GM18519 (cell line): ENCODE measurements around the gene POLR2M.

ENCODE experiments used
- ATAC-seq: cut with Tn5 transposase; IDR thresholded peaks from one replicate; pipeline ENCODE4 v1.9.1; 2021; ENCODE audit warnings: mild to moderate bottlenecking, moderate library complexity; ENCODE audit not compliant: unreplicated experiment, low FRiP score

POLR2M gene

DNA sequence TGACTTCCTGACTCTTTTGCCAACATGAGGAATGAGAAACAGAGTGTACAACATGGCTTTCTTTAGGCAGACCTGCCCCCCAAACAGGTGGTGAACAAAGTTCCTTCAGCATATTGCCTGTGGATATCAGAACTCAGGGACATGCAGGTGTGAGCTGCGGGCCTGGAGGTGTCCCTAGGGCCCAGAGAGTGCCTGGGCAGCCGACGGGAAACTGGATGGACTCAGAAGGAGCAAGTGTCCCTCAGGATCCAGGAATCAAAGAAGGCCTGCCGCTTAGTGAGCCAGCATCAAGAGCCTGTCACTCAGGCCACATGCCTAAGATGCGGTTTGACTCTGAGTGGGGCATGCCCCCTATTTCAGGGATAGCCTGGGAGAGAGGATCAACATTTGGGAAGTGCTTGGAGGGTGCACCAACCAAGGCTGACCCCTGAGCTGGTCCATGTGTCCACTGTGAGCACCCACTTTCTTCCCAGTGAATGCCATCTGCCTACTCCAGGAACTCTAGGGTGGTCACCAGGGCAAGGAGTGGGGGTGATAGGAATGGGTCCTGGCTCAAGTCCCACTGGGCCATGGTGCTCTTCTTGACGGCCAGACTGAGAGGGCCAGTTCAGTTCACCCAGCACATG, 16.1 kb upstream of the POLR2M start:
- ATAC-seq: no peak

DNA sequence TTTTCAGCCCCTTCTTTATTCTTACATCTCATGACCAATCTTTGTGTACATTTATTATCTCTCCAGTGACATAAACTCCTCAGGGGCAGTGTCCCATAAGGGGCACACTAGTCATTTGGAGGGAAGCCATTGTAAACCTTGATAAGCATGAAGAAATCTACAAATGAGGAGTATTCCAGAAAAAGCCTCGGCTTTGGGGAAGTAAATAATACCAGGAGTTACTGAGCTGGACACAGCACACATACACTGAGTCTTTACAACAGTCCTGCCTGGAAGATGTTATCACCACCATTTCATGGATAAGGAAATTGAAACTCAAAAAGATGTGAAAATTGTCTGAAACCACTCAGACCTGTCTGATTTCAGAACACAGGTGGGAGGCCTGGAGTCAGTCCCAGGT, 15.4 kb upstream of the POLR2M start:
- ATAC-seq: no peak

GRCh38 chr15:57692709-57693108, 13.8 kb upstream of the POLR2M start:
- ATAC-seq: no peak

GRCh38 chr15:57694279-57694678, 12.2 kb upstream of the POLR2M start:
- ATAC-seq: no peak

- ATAC-seq: no peak
These were observed 10.4 kb upstream of the POLR2M start for GRCh38 chr15:57696146-57696545.

DNA sequence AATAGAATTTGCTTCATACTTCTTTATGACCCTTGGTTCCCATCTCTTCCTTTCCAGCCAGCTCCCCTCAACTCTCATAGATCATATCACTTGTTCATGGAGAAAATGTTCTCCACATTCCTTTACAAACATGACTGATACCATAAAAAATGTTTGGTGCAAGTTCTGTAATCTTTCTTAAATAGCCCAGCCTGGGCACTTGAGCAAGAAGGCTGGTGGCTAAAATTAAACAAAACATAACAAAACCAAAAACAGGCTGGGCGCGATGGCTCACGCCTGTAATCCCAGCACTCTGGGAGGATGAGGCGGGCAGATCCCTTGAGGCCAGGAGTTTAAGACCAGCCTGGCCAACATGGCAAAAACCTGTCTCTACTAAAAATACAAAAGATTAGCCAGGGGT, 8.9 kb upstream of the POLR2M start:
- no peak for ATAC-seq

GRCh38 chr15:57698243-57698642, 8.3 kb upstream of the POLR2M start:
- no peak for ATAC-seq

DNA sequence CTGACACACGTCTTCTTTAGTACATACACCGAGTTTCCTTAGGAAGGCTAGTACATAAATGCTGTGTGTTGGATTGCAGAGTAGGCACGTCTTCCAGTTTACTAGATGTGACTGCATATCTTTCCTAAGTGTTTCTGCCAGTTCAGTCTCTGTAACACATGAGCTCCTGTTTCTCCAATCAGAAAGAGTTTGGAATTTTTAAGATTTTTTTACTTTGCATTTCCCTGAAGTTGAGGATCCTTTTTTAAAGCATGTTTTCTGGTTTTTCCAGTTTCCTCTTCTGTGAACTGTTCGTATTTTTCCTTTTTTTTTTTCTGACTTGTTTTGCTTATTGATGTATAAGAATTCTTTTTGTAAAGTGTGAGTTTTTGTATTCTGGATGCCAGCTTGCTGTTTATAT, 7.5 kb upstream of the POLR2M start:
- ATAC-seq: no peak

DNA sequence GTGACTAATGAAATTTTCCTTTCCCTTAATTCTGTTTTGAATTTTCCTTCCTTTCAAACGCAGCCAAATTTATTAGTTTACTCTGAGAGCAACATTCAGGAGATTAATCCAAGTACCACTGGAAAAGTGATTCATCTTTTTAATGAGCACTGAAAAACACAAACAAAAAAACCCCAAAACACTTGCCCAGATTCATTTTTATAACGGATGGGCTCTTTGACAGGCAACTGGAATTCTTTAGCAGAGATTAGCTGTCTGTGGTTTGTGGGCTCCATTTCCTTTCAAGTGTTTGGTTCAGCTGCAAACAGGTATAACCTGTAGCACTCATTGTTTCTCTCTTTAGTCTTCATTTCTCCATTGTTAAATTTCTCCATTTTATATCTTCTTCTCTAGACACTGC, 3.1 kb upstream of the POLR2M start:
- ATAC-seq: no peak

GRCh38 chr15:57704441-57704840, 2.1 kb upstream of the POLR2M start:
- ATAC-seq: no peak

DNA sequence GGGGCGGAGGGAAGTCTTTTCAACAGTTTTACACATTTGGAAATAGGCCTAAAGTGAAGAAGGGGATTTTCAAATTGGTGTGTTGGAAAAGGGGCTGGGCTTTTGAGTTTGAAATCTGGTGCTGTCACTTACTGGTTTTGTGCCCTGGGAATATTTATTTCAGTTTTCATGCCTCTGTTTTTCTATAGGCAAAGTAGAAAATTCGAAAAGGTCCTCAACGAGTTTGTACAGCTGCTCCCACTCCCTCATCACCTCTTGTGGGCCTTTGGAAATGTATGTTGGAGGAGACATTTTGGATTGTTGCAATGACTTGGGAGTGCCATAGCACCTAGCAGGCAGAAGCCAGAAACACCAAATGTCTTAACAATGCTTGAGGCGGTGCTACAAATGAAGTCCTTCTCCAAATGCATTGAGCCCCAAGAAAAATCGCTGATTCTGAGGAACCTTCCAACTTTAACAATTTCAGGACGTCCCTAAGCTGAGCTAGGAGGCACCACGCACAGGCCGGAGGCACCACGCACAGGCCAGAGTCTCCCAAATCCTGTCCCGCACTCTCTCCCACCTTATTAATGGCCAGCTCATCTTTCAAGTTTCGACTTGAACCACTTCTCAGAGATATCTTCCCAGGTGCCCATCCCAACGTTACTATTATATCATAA, 639 bp upstream of the POLR2M start:
- no peak for ATAC-seq

GRCh38 chr15:57708047-57708446, 1.5 kb downstream of the POLR2M start:
- no peak for ATAC-seq

- no peak for ATAC-seq
These were observed 11.8 kb downstream of the POLR2M start for GRCh38 chr15:57718309-57718708.

DNA sequence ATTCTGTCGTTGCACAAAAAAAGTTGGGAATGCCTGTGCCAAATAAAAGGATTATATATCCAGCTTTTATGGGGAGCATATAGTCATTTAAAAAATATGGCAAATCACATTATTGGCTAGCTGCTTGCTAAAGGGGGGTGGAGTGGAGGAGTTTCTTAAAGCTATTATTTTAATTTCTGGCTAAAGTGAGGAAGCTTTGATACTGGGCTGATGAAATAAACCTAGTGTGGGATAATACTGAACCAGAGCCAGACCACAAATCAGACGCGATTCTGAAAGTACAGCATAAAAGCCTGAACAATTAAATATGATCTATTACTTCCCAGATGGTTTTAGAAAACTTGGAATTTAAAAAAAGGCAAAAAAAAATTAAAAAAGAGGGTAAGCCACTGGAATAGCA, 14.4 kb downstream of the POLR2M start:
- no peak for ATAC-seq

GRCh38 chr15:57726411-57726810, 19.9 kb downstream of the POLR2M start:
- ATAC-seq: no peak

GRCh38 chr15:57727031-57727430, 20.5 kb downstream of the POLR2M start:
- ATAC-seq: no peak

- ATAC-seq: no peak
These were observed 21.9 kb downstream of the POLR2M start for GRCh38 chr15:57728436-57728835.

GRCh38 chr15:57730876-57731275, 24.4 kb downstream of the POLR2M start:
- ATAC-seq: no peak

- no peak for ATAC-seq
These were observed 25.1 kb downstream of the POLR2M start for GRCh38 chr15:57731530-57732103.

DNA sequence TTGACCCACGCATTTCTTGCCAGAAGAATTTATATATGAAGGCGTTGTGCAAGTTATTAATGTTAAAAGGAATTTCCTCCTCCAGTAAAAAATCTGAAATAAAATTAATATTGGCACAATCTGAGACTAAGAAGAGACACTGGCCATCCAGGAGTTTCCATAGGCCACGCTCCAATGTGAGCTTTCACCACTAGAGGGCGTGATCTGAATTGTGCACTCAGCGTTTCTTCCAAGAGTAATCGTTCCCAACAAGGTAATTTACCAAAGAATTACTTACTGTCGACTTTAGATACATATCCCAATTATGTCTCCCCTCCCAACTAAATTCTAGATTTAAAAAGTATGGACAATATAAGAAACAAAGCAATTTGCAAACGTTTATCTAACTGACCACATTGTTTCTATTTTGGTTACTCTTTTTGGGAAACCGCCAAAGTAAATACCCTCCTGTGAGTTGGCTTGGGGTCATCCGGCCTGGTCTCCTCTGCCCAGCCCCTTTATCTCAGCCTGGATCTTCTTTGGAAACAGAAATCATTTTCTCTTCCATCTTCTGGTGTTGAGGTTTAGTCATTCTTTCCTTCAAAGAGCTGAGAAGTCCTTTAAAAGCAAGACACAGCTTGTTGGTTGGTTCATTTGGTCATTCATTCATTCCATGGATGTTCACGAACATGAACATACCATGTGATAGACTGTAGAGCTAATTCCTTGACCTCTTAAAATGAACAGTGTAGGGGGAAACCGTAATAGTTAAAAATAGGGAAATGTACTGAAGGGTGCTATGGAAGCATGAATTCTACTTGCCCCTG, 26.2 kb downstream of the POLR2M start:
- no peak for ATAC-seq

- ATAC-seq: no peak
These were observed 28.3 kb downstream of the POLR2M start for GRCh38 chr15:57734860-57735259.
